Erythroblast (primary cell): ENCODE results near the gene SCYL1.

Experiments used
- GATA1 ChIP-seq: IDR thresholded peaks from 2 replicates; pipeline ENCODE4 v1.6.1; 2011; ENCODE audit warnings: low read depth, mild to moderate bottlenecking, control low read depth, low read length, moderate library complexity
- POLR2A ChIP-seq: IDR thresholded peaks from 2 replicates; pipeline ENCODE4 v1.6.1; 2011; ENCODE audit warnings: mild to moderate bottlenecking, low read length

DNA sequence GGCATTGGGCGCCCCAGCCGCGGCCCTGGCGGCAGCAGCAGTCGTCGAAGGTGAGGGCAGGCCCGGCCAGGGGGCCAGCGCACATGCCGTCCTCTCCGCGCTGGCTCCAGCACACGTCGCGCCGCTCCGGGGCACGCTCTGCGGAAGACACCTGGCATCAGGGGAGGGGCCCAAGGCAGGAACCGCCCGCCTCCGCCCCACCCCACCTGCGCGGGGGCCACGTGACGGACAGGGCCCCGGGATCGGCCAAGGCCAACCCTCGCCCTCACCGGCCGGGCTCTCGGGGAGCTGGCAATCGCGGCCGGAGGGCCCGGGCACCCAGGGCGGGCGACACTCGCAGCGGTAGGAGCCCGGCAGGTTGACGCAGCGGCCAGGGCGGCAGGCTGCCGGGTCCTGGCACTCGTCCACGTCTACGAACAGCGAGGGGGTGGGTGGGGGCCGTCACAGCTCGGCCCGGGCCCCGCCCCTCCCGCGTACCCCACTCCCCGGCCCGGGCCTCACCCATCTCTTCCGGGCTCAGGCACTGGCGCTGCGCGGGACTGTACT lies 14.9 kb downstream of the SCYL1 start:
- TF ChIP-seq POLR2A (no peak), GATA1 (no peak)
